ENCODE results near the gene CAPSL. TPM values are rescaled to one million over a fixed set of nuclear protein-coding genes. Genes with fewer than 3 reads are reported as not detected.

The CAPSL gene
- total RNA-seq, 2 experiments from 2014 or later, result 0.68 to 0.74 TPM

DNA sequence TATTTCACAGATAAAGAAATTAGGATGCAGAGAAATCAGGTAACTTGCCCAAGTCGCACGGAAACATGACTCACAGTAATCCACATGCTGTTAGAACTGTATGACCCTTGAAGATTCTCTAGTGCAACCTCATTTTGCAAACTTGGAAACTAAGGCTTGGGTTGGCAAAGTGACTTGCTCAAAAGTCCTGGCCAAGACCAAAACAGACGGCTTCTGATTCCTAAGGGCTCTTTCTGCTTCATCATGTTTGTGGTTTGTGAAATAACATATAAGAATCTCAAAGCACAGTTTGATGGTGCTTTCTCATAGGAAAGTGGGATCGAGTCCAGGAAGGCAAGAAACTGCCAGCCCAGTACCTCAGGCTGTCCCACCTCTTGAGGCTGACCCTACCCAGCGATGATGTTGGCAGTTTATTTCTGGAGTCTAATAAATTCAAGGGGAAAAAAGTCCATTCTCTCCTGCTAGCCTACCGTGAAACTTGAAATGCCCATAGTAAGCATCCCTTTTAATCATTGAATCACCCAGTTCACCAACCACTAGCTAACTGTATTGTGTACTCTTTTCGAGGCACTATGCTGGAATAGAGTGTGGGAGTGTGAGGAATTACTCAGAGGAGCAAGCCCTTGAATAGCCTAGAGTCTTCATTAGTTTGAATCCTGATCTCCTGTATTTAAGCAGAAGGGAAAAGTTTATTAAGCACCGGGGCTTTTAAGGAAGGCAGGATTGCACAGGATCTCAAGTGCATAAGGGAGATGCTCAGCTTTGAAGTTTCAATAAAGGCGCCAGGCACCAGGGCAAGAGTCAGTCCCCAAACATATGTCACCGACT lies 14.1 kb downstream of the CAPSL start:
- Mint-ChIP-seq H3K4me3 (peak overlapping the region; percentile 66), H3K27me3 (peaks cover 5% of the 10 kb centered on the region), H3K36me3 (peaks cover 10% of the 10 kb centered on the region), H3K9me3 (peaks cover 9% of the 10 kb centered on the region), H3K27ac (peak overlapping the region; percentile 85), H3K4me1 (peaks cover 44% of the 10 kb centered on the region)
- no peak for DNase-seq

GRCh38 chr5:35922468-35922867 lies 16.0 kb downstream of the CAPSL start:
- Mint-ChIP-seq H3K27me3 (no peaks in the 10 kb centered on the region), H3K4me1 (peaks cover 50% of the 10 kb centered on the region), H3K27ac (no peak overlapping the region), H3K36me3 (peaks cover 11% of the 10 kb centered on the region), H3K9me3 (peaks cover 19% of the 10 kb centered on the region), H3K4me3 (no peak overlapping the region)
- DNase-seq, result no peak

GRCh38 chr5:35921930-35922329 lies 16.5 kb downstream of the CAPSL start:
- DNase-seq, result no peak
- H3K9me3 Mint-ChIP-seq, result peaks cover 19% of the 10 kb centered on the region
- no peaks in the 10 kb centered on the region for H3K27me3 Mint-ChIP-seq
- peaks cover 11% of the 10 kb centered on the region for H3K36me3 Mint-ChIP-seq
- H3K27ac Mint-ChIP-seq, result no peak overlapping the region
- H3K4me3 Mint-ChIP-seq, result no peak overlapping the region
- peaks cover 50% of the 10 kb centered on the region for H3K4me1 Mint-ChIP-seq

DNA sequence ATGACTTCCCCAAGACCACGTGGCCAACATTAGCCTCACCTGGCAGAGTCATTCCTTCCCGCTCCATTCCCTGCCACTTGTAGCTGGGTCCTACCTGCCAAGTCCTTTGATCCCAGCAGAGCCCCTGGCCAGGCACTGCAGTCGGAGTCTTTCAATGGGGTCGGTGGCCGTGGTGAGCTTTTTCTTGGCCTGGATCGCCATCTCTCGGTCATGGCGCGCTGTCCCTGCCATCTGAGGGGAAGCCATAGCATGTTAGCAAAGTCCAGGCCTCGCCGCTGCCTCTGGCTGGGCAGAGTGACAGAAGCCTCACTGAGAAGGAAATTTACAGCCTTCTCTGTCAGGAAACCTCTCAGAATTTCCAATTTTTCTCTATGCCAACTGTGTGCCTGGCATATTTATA lies 17.5 kb downstream of the CAPSL start:
- H3K4me3 Mint-ChIP-seq, result no peak overlapping the region
- H3K27me3 Mint-ChIP-seq, result no peaks in the 10 kb centered on the region
- H3K4me1 Mint-ChIP-seq, result peaks cover 44% of the 10 kb centered on the region
- no peak for DNase-seq
- peaks cover 24% of the 10 kb centered on the region for H3K9me3 Mint-ChIP-seq
- H3K36me3 Mint-ChIP-seq, result peaks cover 14% of the 10 kb centered on the region
- no peak overlapping the region for H3K27ac Mint-ChIP-seq

DNA sequence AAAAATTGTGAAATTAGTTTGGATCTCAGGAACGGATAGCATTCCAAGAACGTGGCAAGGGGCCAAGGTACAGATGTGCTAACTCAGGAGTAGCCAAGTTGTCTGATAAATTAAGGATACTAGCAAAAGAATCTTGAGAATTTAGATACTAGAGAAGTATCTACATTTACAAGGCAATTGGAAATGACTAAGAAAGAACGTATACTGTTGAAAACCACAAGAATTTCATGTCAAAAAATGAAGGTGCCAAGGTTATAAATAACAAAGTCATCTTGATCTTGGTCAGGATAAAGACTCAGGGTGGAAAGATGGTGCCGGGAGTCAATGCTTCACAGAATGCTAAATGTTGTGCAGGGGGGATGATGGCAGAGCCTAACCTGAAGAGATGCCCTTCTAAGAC lies 19.2 kb downstream of the CAPSL start:
- peaks cover 31% of the 10 kb centered on the region for H3K4me1 Mint-ChIP-seq
- H3K4me3 Mint-ChIP-seq, result no peak overlapping the region
- peaks cover 21% of the 10 kb centered on the region for H3K36me3 Mint-ChIP-seq
- no peak overlapping the region for H3K27ac Mint-ChIP-seq
- H3K9me3 Mint-ChIP-seq, result peaks cover 26% of the 10 kb centered on the region
- no peak for DNase-seq
- H3K27me3 Mint-ChIP-seq, result no peaks in the 10 kb centered on the region

- no peak for DNase-seq
- H3K27me3 Mint-ChIP-seq, result no peaks in the 10 kb centered on the region
- H3K4me1 Mint-ChIP-seq, result peaks cover 59% of the 10 kb centered on the region
- H3K9me3 Mint-ChIP-seq, result peaks cover 32% of the 10 kb centered on the region
- peaks cover 43% of the 10 kb centered on the region for H3K36me3 Mint-ChIP-seq
- H3K4me3 Mint-ChIP-seq, result peak overlapping the region; percentile 27
- H3K27ac Mint-ChIP-seq, result peak overlapping the region; percentile 80
These were observed 29.6 kb downstream of the CAPSL start for GRCh38 chr5:35908814-35909213.

DNA sequence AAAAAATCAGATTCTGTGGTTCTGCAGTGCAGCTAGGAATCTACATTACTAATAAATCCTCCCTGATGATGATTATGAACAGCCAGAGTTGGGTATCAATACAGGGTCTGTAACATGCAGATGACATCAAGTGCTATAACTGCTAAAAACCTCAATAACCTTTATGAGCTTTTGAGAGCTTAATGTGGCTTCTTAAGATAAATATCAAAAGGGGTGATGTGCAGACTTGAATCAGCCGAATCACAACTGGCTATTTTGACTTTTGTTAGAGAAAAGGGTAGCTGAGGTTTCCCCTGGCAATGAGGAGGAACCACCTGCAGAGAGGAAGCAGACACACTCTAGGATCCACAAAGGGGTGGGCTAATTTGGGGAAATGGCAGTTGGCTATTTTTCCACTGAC lies 30.2 kb downstream of the CAPSL start:
- Mint-ChIP-seq H3K36me3 (peaks cover 43% of the 10 kb centered on the region), H3K4me1 (peaks cover 64% of the 10 kb centered on the region), H3K9me3 (peaks cover 31% of the 10 kb centered on the region), H3K27ac (peak overlapping the region; percentile 80), H3K27me3 (no peaks in the 10 kb centered on the region), H3K4me3 (no peak overlapping the region)
- DNase-seq, result no peak

- peaks cover 90% of the 10 kb centered on the region for H3K4me1 Mint-ChIP-seq
- H3K27ac Mint-ChIP-seq, result peak overlapping the region; percentile 94
- no peaks in the 10 kb centered on the region for H3K27me3 Mint-ChIP-seq
- peaks cover 19% of the 10 kb centered on the region for H3K36me3 Mint-ChIP-seq
- peak overlapping the region; percentile 15 for H3K4me3 Mint-ChIP-seq
- peak; percentile 50 for DNase-seq
- H3K9me3 Mint-ChIP-seq, result peaks cover 14% of the 10 kb centered on the region
These were observed 33.8 kb downstream of the CAPSL start for GRCh38 chr5:35904443-35905132.

DNA sequence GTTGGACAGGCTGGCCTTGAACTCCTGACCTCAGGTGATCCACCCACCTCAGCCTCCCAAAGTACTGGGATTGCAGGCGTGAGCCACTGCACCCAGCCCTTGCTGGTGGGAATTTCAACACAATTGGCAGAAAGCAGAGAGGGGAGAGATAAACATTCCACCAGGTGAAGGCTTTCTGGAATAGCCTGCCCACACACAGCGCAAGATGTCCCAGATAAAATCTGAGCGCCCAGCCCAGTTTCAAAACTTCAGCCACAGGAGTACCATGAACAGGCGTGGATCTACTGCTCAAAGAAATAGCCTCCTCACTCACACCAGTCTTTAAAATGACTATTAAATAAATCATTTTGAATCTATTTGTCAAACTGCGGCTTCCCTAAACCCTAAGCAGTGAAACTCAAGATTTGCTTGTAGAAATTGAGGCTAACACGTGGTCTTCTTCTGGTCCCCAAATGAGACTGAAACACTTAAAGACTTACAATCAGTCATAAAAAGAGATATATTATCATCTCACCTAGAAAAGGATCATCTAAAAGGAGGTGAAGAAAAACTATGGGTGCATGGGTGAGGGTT lies 34.7 kb downstream of the CAPSL start:
- no peak for DNase-seq
- Mint-ChIP-seq H3K36me3 (peaks cover 19% of the 10 kb centered on the region), H3K9me3 (peaks cover 14% of the 10 kb centered on the region), H3K27me3 (no peaks in the 10 kb centered on the region), H3K27ac (peak overlapping the region; percentile 94), H3K4me1 (peaks cover 93% of the 10 kb centered on the region), H3K4me3 (peak overlapping the region; percentile 15)

DNA sequence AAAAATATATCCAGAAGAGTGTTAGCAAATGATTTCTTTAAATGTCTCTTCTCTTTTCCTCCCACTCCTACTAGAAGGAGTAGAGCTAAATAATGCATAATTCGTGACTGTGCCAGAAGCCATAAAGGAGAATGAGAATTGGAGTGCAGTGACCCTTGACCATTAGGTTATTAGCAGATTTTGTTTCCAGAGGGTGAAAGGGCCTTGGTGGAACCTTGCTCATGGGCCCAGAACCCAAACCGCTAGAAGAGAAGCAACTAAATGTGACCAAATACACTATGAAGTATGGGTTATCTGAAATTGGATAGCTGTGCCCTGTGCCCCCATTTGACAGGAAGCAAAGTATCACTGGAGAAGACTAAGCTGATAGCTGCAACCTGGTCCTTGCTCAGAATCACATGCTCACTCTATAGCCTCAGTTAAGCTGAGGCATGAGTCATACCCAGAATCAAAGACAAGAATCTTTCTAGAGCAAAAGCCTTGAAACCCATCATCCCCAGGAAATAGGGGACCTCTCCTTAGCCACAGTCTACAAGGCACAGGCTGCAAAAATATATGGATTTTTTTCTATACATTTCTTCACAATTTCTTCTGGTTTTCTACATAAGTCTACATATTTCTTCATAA lies 36.3 kb downstream of the CAPSL start:
- Mint-ChIP-seq H3K27ac (peak overlapping the region; percentile 34), H3K36me3 (peaks cover 19% of the 10 kb centered on the region), H3K27me3 (no peaks in the 10 kb centered on the region), H3K9me3 (peaks cover 14% of the 10 kb centered on the region), H3K4me1 (peaks cover 83% of the 10 kb centered on the region), H3K4me3 (no peak overlapping the region)
- DNase-seq, result no peak

GRCh38 chr5:35900972-35901695 lies 37.3 kb downstream of the CAPSL start:
- Mint-ChIP-seq H3K4me1 (peaks cover 75% of the 10 kb centered on the region), H3K27me3 (no peaks in the 10 kb centered on the region), H3K4me3 (no peak overlapping the region)

GRCh38 chr5:35899800-35900199 lies 38.6 kb downstream of the CAPSL start:
- Mint-ChIP-seq H3K4me1 (peaks cover 63% of the 10 kb centered on the region), H3K4me3 (no peak overlapping the region), H3K27me3 (no peaks in the 10 kb centered on the region), H3K27ac (peak overlapping the region; percentile 57), H3K9me3 (peaks cover 10% of the 10 kb centered on the region), H3K36me3 (peaks cover 9% of the 10 kb centered on the region)
- DNase-seq, result no peak

More at GRCh38 chr5:35900972-35901695, 37.3 kb downstream of the CAPSL start:
- Mint-ChIP-seq H3K36me3 (peaks cover 12% of the 10 kb centered on the region), H3K27ac (peak overlapping the region; percentile 38), H3K9me3 (peaks cover 11% of the 10 kb centered on the region)
- DNase-seq, result no peak

GRCh38 chr5:35898952-35899660 lies 39.3 kb downstream of the CAPSL start:
- H3K4me3 Mint-ChIP-seq, result no peak overlapping the region
- H3K27me3 Mint-ChIP-seq, result no peaks in the 10 kb centered on the region
- peak overlapping the region; percentile 6 for H3K27ac Mint-ChIP-seq
- H3K36me3 Mint-ChIP-seq, result peaks cover 4% of the 10 kb centered on the region
- DNase-seq, result no peak
- H3K9me3 Mint-ChIP-seq, result peaks cover 5% of the 10 kb centered on the region
- peaks cover 56% of the 10 kb centered on the region for H3K4me1 Mint-ChIP-seq

DNA sequence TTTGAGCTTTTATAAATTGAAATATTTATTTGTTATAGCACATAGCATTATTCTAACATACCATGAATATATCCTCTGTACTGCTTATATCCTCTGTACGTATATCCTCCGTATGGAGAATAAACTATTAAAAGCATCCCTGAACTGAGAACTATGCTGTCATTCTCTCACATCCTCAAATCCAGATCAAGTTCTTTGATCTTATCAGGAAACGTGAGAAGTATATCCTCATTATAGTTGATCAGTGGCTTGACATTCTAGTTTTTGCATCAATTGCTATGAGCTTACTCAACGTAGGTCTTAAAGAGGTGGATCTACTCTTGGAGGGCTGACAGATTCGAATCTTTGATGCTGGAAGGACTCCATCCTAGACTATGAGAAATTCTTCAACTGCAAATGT lies 44.3 kb downstream of the CAPSL start:
- no peak for DNase-seq
- Mint-ChIP-seq H3K4me1 (peaks cover 6% of the 10 kb centered on the region), H3K36me3 (no peaks in the 10 kb centered on the region), H3K27ac (no peak overlapping the region), H3K9me3 (no peaks in the 10 kb centered on the region), H3K4me3 (no peak overlapping the region), H3K27me3 (no peaks in the 10 kb centered on the region)
